IPS-20b (cell line): Measurements from ENCODE around the gene MARK4.

Experiments
- H3K27ac ChIP-seq: one replicate; pipeline ENCODE4 v1.5.1; 2013; ENCODE audit warnings: low read length
- H3K27me3 ChIP-seq: 2 replicates; pipeline ENCODE4 v1.6.1; 2013; ENCODE audit warnings: mild to moderate bottlenecking, low read length, inconsistent platforms; ENCODE audit not compliant: insufficient read depth
- H3K36me3 ChIP-seq: 2 replicates; pipeline ENCODE4 v1.6.1; 2013; ENCODE audit warnings: low read depth, mild to moderate bottlenecking, inconsistent platforms, low read length, moderate library complexity; ENCODE audit not compliant: insufficient read depth
- H3K4me1 ChIP-seq: 2 replicates; pipeline ENCODE4 v1.6.1; 2013; ENCODE audit warnings: mild to moderate bottlenecking, control low read depth, inconsistent platforms, low read length, moderate library complexity; ENCODE audit not compliant: insufficient read depth
- H3K4me3 ChIP-seq: 2 replicates; pipeline ENCODE4 v1.5.1; 2013; ENCODE audit warnings: mild to moderate bottlenecking, low read length, inconsistent platforms
- H3K9ac ChIP-seq: 2 replicates; pipeline ENCODE4 v1.6.1; 2013; ENCODE audit warnings: low read depth, mild to moderate bottlenecking, inconsistent platforms, low read length, moderate library complexity
- H3K9me3 ChIP-seq: 2 replicates; pipeline ENCODE4 v1.6.1; 2013; ENCODE audit warnings: mild to moderate bottlenecking, low read depth, low read length, inconsistent platforms; ENCODE audit not compliant: insufficient read depth

Gene MARK4

DNA sequence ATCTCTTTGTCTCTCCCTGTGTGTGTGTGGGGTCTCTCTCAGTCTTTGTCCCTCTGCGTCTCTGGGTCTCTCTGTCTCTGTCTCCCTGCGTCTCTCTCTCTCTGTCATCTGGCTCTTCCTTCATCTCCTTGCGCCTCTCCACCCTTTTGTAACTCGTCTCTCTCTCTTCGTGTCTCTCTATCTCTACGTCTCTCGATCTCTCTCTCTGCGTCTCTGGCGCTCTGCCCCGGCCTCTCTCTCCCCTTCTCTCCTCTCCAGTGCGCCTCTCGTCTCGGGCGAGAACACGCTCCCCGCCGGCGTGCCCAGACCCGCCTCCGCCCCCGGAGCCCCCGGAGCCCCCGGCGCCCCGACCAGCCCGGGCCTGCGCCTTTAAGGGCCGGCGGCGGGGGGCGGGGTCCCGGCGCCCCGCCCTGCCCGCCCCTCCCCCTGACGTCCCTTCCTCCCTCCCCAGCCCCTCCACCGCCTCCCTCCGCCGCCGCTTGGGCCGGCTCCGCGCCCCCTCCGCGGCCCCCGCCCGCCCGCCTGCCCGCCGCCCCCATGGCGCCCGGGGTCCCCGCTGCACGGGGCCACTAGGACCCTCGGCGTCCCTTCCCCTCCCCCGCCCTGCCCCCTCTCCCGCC lies at the start of gene MARK4:
MARK4 (plus strand) TSS at position 440 of the 620 bp plus-strand sequence. CDS start 318 bp downstream, outside the sequence.
- Histone ChIP-seq H3K4me3 (peak within 1 kb of the TSS; percentile 80), H3K27me3 (peaks cover 21% of the 10 kb centered on the region), H3K4me1 (no peaks in the 10 kb centered on the region), H3K27ac (no peak within 1 kb of the TSS), H3K9ac (peak within 1 kb of the TSS; percentile 61; the same call in 1 of the 2 replicates), H3K36me3 (no peaks in the 10 kb centered on the region), H3K9me3 (no peaks in the 10 kb centered on the region)

DNA sequence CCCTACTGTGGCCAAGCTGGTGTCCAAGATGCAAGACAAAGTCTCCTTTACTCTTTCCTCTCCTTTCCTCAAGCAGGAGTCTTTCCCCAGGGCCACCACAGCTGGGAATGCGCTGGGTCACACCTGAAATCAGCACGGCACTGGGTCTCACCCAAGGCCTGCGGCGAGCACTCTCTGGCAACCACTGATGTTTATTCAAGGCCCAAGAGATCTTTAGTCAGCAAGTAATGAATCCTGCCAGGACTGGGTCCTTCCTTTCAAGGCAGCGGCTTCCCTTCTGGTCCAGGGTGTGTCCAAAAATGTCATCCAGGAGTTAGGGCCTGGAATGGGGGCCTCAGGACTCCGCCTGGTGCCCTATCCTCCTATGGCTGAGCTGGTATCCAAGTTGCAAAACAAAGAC lies 48.4 kb upstream of the MARK4 start:
- Histone ChIP-seq H3K9ac (no peak overlapping the region), H3K4me1 (no peaks in the 10 kb centered on the region), H3K27ac (no peak overlapping the region)

DNA sequence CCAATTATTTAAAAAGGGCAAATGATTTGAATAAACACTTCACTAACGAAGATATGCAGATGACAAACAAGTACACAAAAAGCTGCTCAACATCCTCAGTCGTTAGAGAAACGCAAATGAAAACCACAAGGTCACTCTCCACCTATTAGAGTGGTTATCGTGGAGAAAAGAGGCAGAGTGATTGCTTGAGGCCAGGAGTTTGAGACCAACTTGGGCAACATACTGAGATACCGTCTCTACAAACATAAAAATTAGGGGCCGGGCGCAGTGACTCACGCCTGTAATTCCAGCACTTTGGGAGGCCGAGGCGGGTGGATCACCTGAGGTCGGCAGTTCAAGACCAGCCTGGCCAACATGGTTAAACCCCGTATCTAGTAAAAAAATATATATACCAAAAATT lies 45.3 kb upstream of the MARK4 start:
- no peaks in the 10 kb centered on the region for H3K4me1 ChIP-seq
- no peak overlapping the region for H3K27ac ChIP-seq
- no peaks in the 10 kb centered on the region for H3K36me3 ChIP-seq
- H3K9me3 ChIP-seq, result no peaks in the 10 kb centered on the region
- H3K9ac ChIP-seq, result no peak overlapping the region
- H3K4me3 ChIP-seq, result no peak overlapping the region
- H3K27me3 ChIP-seq, result peaks cover 3% of the 10 kb centered on the region; the same call in 1 of the 2 replicates

More for the DNA sequence above, 48.4 kb upstream of the MARK4 start:
- Histone ChIP-seq H3K27me3 (no peaks in the 10 kb centered on the region), H3K9me3 (no peaks in the 10 kb centered on the region), H3K36me3 (no peaks in the 10 kb centered on the region), H3K4me3 (no peak overlapping the region)

DNA sequence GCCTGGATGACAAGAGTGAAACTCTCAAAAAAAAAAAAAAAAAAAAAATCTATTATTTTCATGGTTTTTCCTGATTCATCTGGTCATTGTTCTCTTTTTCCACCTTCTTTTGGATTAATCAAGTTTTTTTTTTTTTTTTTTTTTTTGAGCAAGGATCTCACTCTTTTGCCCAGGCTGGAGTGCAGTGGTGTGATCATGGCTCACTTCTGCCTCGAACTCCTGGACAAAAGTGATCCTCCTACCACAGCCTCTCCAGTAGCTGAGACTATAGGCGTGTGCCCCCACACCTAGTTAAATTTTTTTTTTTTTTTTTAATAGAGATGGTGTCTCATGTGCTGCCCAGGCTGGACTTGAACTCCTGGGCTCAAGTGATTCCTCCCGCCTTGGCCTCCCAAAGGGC lies 44.7 kb upstream of the MARK4 start:
- Histone ChIP-seq H3K4me3 (no peak overlapping the region), H3K9me3 (no peaks in the 10 kb centered on the region), H3K4me1 (no peaks in the 10 kb centered on the region), H3K27me3 (peaks cover 4% of the 10 kb centered on the region; the same call in 1 of the 2 replicates), H3K36me3 (no peaks in the 10 kb centered on the region), H3K27ac (no peak overlapping the region), H3K9ac (no peak overlapping the region)

DNA sequence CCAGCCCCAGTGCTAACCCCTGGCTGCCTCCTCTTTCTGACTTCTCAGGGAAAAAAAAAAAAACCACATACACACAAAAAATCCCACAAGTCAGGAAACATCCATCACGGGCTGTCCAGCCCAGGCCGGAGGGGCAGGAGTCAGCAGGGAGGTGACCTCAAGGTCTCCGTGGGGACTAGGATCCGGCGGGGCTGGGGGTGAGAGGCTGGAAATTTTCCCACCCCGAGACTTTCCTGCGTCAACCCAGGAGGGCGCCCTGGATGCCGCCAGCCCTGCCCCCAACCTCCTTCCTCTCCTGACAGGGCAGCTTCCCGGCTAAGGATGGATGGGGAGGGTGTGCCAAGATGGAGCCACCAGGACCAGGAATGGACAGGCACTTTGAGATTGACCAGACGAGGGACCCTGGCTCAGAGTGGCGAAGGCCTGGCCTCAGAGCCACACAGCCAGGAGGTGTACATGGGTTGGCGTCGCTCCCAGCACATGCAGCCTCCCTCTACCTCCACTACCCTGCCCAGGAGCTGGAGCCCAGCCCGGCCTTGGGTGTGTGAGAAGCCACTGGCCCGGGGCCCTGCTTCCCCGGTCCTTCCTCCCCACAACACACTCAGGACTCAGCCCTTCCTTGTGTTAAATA lies 39.2 kb upstream of the MARK4 start:
- Histone ChIP-seq H3K4me3 (no peak overlapping the region), H3K27ac (no peak overlapping the region), H3K36me3 (no peaks in the 10 kb centered on the region), H3K4me1 (no peaks in the 10 kb centered on the region; the same call in 1 of the 2 replicates), H3K9me3 (no peaks in the 10 kb centered on the region), H3K27me3 (peaks cover 34% of the 10 kb centered on the region), H3K9ac (no peak overlapping the region)

DNA sequence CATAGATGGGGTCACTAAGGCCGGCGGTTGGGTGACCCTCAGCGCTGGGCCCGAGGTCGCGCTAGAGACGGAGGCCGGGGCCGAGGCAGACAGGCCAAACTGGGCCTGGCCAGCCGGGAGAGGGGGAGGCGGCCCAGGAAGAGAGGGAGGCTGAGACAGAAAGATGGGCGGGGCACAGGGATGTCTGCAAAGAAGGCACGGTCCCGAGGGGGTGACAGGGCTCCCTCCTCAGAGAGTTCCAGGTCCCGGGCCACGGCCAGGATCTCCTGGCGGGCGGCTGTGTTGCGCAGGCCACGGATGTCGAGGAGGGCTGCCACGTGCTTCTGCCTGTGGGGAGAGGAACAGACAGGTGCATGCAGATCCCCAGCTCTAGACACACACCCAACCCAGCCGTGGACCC lies 38.0 kb upstream of the MARK4 start:
- H3K9me3 ChIP-seq, result no peaks in the 10 kb centered on the region
- H3K9ac ChIP-seq, result no peak overlapping the region
- H3K4me1 ChIP-seq, result peaks cover 3% of the 10 kb centered on the region; the same call in 1 of the 2 replicates
- H3K27ac ChIP-seq, result no peak overlapping the region
- H3K27me3 ChIP-seq, result peaks cover 46% of the 10 kb centered on the region
- H3K4me3 ChIP-seq, result no peak overlapping the region
- no peaks in the 10 kb centered on the region for H3K36me3 ChIP-seq

DNA sequence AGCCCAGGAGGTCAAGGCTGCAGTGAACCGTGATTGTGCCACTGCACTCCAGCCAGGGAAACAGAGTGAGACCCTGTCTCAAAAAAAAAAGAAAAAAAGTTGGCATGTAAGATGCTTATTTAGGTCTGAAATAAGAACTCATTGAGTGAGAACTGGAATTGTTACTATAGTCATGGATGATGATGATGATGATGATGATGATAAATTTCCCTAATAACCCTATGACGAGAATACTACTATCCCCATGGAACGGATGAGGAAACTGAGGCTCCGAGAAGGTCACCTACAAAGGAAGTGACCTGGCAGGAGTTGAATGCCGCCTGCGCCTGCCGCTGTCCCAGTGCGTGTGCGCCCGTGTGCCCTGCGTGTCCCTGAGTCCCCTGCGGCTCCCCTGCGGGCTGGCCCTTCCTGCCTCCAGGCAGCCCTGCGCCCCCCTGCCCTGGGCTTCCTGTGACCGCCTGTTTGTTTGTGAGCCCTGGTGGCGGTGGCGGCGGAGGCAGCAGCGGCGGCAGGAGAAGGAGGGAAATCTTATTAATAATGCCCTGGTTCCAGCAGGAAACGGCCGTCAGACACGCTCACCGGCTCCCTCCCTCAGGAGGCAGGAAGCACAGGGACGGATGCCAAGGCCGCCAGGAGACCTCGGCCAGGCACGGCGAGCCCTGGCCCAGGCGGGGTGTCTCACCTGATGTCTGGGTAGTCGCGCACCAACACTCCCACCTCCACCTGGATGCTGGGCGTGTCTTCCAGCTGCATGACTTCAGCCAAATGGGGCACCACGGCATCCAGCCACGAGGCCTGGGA lies 35.5 kb upstream of the MARK4 start:
- no peaks in the 10 kb centered on the region for H3K9me3 ChIP-seq
- H3K4me3 ChIP-seq, result peak overlapping the region; percentile 61
- H3K27me3 ChIP-seq, result peaks cover 62% of the 10 kb centered on the region
- peaks cover 6% of the 10 kb centered on the region; the same call in 1 of the 2 replicates for H3K4me1 ChIP-seq
- H3K27ac ChIP-seq, result no peak overlapping the region
- no peak overlapping the region for H3K9ac ChIP-seq
- H3K36me3 ChIP-seq, result no peaks in the 10 kb centered on the region

DNA sequence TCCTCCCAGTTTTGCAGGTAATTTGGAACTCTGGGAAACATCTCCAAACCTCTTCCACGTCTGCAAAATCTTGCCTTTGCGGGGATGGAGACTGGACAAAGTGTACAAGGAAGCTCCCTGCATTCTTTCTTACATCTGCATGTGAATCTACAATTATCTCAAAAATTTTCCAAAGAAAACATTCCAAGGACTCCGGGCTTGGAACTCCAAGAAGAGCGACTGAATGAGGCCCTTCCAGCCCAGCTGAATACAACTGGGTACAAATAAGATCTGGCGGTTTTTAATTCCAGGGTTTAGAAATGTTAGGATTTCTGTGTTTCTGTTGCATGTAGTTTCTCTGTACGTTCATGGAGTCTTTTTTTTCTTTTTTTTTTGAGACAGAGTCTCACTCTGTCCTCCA lies 34.4 kb upstream of the MARK4 start:
- peaks cover 68% of the 10 kb centered on the region for H3K27me3 ChIP-seq
- no peaks in the 10 kb centered on the region for H3K36me3 ChIP-seq
- H3K9me3 ChIP-seq, result no peaks in the 10 kb centered on the region
- H3K4me3 ChIP-seq, result peak overlapping the region; percentile 66; the same call in 1 of the 2 replicates
- H3K4me1 ChIP-seq, result peaks cover 6% of the 10 kb centered on the region; the same call in 1 of the 2 replicates
- no peak overlapping the region for H3K27ac ChIP-seq
- no peak overlapping the region for H3K9ac ChIP-seq

DNA sequence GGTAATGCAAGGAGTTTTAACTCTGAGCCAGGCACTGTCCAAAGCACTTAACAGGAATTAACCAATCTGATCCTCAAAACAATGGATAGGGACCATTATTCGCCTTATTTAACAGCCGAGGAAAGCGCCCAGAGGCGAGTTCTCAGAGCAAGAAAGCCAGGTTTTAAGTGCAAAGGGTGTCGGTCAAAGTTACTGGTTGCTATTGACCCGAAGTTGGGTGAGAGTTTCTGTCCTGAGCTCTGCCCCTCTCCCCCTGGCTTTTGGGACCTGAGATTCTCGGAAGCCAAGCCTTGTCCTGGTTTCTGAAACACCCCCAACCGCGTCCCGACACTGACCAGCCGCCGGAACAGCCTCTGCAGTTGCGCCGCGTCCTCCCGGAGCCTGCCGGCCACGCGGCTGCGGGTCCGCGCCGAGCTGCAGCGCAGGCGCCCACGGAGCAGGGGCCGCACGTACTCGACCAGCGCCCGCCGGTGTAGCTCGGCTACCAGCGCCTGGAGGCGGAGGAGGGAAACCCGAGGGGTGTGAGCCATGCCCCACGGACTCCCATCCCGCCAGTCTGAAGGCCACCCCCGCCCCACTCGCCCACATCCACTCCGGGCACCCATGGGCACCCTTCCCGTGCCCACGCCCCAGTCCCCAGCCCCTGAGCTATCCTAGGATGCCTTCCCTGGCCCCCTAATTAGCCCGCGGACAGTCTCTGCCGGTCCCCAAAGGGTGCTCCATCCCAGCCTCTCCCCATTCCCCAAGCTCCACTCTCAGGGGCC lies 33.7 kb upstream of the MARK4 start:
- peak overlapping the region; percentile 66 for H3K4me3 ChIP-seq
- peak overlapping the region; percentile 15; the same call in 1 of the 2 replicates for H3K9ac ChIP-seq
- H3K27ac ChIP-seq, result no peak overlapping the region
- peaks cover 6% of the 10 kb centered on the region; the same call in 1 of the 2 replicates for H3K4me1 ChIP-seq
- peaks cover 73% of the 10 kb centered on the region for H3K27me3 ChIP-seq
- no peaks in the 10 kb centered on the region for H3K9me3 ChIP-seq
- H3K36me3 ChIP-seq, result no peaks in the 10 kb centered on the region

DNA sequence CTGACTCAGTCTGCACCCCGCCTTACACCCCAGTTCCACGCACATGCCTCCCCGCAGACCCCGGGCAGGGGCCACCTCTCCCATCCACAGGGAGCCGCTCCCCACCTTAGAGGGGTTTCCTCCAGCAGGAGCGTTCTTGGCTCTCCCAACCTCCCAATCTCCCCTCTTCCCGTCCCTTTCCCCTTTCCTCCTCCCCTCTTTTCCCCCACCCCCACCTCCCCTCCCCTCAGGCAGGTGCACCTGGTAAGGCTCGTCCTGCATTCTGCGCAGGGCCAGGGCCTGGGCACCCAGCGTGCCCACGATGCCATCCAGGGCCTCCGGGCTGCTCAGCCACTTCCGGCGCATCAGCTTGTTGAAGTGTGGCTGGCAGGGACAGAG lies 33.1 kb upstream of the MARK4 start:
- H3K4me1 ChIP-seq, result peaks cover 6% of the 10 kb centered on the region; the same call in 1 of the 2 replicates
- H3K4me3 ChIP-seq, result peak overlapping the region; percentile 66; the same call in 1 of the 2 replicates
- H3K36me3 ChIP-seq, result no peaks in the 10 kb centered on the region
- no peak overlapping the region for H3K9ac ChIP-seq
- no peak overlapping the region for H3K27ac ChIP-seq
- peaks cover 76% of the 10 kb centered on the region for H3K27me3 ChIP-seq
- H3K9me3 ChIP-seq, result no peaks in the 10 kb centered on the region

DNA sequence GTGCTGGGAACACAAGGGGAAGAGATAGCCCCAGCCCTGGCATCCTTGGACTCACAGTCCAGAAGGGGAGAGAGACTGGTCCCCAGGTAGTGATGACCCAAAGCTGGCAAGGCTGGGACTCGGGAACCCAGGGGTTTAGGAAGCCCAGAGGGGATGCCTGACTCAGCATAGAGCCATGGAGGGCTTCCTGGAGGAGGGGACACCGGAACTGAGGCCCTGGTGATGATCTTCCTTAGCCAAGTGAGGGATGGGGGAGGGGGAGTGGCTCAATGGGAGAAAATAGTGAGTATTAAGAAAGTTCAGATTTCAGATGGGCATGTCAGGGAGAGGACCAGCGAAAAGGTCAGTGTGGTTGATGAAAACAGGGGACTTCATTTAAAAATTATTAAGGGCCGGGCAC lies 32.6 kb upstream of the MARK4 start:
- H3K4me3 ChIP-seq, result peak overlapping the region; percentile 66; the same call in 1 of the 2 replicates
- H3K9me3 ChIP-seq, result no peaks in the 10 kb centered on the region
- H3K9ac ChIP-seq, result no peak overlapping the region
- H3K4me1 ChIP-seq, result peaks cover 6% of the 10 kb centered on the region; the same call in 1 of the 2 replicates
- H3K36me3 ChIP-seq, result no peaks in the 10 kb centered on the region
- no peak overlapping the region for H3K27ac ChIP-seq
- H3K27me3 ChIP-seq, result peaks cover 76% of the 10 kb centered on the region
